Effector CD8-positive, alpha-beta T cell (primary cell): ENCODE measurements around the gene AKAP13.
"Not testable (repeated sequence)": the region's sequence is repeated elsewhere in the genome, so short reads cannot be mapped to it uniquely, and the experiment has no call there.

Experiments
- DNase-seq: peaks from one replicate; lab custom pipeline; 2025; lab: John Stamatoyannopoulos, UW

The AKAP13 gene

DNA sequence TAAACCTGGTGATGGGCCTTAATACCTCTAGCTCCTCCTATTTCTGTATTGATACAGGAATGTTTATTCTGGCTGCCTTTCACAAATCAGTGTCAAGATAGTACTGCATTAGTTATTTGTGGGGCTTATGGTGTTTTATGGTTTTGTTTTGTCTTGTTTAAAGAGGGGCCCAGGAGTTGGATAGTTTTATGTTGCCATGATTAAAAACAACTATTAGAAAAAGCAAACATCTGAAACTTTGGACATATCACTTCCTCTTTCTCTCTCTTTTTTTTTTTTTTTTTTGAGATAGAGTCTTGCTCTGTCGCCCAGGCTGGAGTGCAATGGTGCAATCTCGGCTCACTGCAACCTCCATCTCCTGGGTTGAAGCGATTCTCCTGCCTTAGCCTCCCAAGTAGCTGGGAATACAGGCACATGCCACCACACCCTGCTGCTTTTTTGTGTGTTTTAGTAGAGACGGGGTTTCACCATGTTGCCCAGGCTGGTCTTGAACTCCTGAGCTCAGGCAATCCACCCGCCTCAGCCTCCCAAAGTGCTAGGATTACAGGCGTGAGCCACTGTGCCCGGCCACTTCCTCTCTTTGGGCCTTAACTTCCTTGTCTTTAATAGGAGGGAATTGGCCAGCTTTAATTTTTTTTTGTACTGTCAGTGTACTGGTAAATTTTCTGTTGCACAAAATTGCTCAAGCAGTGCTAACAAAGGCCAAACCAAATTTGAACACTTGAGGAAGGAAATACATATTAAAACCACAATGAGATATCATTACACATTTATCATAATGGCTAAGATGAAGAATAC, 155.3 kb downstream of the AKAP13 start:
- not testable (repeated sequence) for DNase-seq

DNA sequence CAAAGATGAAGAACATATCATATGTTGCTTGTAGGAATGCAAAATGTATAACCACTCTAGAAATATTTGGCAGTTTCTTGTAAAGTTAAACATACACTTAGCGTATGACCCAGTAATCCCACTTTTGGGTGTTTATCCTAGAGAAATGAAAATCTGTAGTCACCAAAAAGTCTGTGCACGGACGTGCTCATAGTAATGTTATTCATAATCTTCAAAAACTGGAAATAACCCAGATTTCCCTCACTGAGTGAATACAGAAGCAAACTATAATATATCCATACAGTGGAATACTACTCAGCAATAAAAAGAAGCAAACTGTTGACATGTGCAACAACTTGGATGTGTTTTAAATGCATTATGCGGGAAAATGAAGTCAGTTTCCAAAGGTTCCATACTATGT, 155.9 kb downstream of the AKAP13 start:
- DNase-seq, result no peak

- DNase-seq, result no peak
Observed at GRCh38 chr15:85539491-85539890, 159.1 kb downstream of the AKAP13 start.

DNA sequence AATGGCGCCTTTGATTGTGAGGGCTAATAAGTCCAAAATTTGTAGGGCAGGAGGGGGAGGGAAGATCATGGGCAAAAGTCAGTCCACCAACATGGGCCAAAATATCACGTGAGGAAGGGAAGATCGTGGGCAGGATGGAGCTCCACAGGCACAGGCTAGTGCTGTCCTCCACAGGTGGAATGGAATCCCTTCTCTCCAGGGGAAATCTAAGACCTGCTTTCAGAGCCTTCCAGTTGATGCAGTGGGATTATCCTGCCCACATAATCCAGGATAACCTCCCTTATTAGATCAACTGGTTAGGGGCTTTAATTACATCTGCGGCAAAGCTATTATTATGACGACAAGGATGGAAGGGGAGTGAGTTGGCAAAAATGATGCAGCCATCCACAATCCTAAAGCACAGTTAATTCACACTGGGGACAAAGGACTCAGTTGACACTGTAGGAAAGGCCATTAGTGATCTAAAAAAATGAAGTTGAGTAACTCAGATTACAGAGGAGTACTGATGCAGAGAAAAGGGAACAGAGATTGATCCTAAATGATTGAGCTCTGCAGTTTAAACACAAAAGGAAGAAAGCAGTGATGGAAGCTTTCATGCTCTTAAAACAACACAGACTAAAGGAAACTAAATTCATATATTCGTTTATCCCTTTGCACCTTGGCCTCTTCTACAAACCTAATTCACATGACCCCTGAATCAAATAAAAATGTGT, 159.8 kb downstream of the AKAP13 start:
- no peak for DNase-seq

GRCh38 chr15:85541744-85542143, 161.3 kb downstream of the AKAP13 start:
- DNase-seq, result no peak

GRCh38 chr15:85542488-85542887, 162.1 kb downstream of the AKAP13 start:
- DNase-seq, result no peak

DNA sequence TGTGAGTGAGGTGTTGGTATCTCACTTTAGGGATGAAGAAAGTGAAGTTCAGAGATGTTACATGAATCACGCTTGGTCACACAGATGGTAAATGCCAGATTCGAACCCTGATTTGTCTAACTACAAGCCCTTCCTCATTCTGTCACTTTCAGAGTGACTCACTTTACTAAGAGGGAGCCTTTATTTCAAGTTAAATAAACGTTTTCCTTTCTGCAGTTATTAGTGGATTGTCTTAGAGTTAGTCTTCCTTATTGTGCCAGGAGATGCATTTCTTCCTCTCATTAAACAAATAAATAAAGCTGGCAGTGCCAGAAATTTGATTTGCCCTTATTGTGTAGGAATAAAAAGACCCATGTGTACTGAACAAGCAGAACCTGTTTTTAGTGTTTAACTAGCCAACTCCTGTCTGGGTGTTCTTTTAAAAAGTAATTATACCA, 162.5 kb downstream of the AKAP13 start:
- DNase-seq, result no peak

GRCh38 chr15:85543741-85544155, 163.3 kb downstream of the AKAP13 start:
- DNase-seq, result peak; percentile 8

GRCh38 chr15:85545185-85545584, 164.8 kb downstream of the AKAP13 start:
- DNase-seq, result no peak

DNA sequence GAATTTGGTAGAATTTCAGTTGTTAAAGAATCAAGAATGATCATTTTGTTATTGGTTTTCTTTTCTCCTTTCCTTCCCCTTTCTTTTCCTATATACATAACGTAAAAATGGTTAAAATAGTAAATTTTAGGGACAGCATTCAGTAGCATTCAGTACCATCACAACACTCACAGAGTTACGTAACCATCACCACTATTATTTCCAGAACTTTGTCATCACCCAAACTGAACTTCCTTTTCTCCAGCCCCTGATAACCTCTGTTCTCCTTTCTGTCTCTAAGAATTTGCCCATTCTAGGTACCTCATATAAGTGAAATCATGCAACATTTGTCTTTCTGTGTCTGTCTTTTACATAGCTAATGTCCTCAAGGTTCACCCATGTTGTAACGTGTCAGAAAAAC, 165.3 kb downstream of the AKAP13 start:
- DNase-seq, result no peak

- no peak for DNase-seq
Observed at GRCh38 chr15:85547386-85547785, 167.0 kb downstream of the AKAP13 start.

DNA sequence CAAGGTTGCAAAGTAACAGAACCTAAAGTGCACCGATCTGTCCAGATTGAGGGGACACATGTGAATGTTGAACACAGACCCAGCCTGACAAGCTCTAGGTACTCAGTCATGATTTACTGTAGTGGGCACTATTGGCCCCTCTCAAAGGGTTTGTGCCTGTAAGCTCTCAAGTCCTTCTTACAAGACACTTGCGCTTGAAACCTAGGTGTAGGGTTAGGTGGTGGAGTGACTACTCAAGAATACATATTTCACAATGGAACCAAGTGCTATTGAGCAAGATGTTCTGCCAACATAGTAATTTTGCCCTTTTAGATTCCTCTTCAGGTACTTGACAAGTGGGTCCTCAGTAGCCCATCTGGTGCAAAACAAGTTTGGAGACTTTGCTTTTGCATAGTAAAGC, 169.9 kb downstream of the AKAP13 start:
- no peak for DNase-seq

DNA sequence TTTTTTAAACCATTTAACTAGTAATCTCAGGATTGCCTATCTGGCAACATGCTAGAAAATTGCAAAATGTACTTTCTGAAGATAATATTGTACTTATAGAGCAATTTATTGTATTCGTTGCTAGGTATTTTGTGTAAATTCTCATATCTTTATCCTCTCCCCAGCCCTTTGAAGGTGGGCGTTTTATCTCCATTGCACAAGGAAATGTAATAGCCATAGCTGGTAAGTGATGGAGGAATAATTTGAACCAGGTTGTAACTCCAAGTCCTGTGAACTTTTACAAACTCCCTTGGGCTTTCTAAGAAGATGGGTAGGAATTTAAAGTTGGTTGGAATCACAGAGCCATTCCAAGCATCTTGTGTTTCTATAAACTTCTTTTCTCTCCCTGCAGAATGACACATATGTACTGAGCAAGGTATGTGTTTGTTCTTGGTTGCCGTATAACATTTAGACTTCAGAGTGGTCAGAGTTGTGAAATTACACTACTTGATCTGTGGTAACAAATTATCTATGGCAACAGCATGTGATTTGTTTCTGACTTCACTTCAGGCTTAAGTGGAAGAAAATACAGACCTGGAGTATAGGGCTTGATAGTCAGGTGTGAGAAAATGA, 170.9 kb downstream of the AKAP13 start:
- no peak for DNase-seq

DNA sequence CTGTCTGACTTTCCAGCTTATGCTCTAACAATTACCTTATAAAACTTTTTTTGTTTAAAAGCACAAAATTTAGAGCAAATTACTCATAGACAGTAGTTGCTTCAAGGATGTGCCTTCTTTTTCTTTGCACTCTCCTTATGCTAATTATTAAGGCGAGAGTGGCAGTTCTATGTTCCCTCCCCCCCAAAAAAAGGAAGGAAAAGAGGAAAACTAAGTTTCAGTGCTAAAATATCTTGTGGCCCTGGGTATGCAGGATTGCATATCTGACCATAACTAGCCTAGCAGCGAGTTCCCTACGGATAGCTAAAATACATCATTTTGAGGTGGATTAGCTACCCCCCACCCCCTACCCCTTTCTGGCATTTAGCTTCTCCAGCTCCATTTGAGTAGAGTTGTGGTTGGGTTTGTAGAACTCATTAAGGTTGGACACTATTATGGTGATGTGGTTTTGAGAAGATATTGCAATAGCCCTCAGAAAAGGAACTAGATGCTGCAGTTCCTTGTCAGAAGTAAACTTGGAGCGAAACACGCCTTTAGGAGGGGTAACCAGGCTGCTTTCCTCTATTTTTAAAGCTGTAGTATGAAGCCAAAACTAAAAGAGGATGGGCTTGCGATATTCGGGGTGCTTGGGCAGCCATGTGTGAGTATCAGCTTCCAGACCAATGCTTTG, 174.6 kb downstream of the AKAP13 start:
- no peak for DNase-seq

DNA sequence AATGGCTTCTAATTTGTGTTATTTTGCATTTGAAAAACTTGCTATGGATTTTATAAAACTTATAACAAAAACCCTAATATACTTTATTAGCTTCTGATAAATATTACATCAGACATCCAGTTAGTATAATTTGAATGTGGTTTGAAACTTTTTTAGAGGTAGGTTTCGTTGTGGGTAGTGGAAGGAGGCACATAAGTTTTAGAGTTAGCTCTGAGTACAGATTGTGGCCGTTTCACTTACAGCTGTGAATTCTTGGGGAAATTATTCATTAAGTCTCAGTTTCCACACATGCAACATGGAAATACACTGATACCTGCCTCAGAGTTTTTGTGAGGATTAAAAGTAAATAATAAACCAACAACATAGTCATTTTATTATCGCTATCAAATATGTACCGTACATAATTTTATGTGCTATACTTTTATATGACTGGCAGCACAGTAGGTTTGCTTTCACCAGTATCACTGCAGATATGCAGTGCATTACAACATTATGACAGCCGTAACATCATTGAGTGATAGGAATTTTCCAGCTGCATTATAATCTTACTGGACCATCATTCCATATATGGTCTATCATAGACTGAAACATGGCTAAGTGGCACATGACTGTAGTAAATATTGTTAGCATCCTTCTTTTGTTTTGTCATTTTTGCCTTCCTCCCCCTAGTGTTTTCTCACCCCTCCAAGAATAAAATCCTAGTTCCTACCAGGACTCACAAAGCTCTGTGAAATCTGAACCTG, 175.6 kb downstream of the AKAP13 start:
- no peak for DNase-seq

DNA sequence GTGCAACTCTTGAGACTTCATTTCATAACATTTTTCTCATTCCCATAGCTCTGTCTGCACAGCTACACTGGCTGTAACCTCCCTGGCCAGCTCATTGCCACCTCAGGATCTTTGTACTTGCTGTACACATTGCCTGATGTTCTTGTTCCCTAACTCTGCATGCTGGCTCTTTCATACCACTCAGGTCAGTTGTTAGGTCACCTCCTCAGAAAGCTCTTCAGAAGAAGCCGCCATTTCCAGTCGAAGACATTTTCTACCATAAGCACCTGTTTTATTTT, 176.2 kb downstream of the AKAP13 start:
- no peak for DNase-seq

DNA sequence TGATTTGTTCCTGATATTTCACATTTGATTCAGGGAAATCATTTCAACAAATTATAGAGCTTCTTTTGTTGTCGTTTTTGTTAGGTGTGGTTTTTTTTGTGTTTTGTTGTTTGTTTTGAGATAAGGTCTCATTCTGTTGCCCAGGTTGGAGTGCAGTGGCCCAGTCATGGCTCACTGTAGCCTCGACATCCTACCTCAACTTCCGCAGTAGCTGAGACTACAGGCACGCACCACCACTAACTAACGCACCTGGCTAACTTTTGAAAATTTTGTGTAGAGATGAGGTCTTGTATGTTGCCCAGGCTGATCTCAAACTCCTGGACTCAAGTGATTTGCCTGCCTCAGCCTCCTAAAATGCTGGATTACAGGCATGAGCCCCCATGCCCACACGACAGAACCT, 177.0 kb downstream of the AKAP13 start:
- DNase-seq, result no peak

DNA sequence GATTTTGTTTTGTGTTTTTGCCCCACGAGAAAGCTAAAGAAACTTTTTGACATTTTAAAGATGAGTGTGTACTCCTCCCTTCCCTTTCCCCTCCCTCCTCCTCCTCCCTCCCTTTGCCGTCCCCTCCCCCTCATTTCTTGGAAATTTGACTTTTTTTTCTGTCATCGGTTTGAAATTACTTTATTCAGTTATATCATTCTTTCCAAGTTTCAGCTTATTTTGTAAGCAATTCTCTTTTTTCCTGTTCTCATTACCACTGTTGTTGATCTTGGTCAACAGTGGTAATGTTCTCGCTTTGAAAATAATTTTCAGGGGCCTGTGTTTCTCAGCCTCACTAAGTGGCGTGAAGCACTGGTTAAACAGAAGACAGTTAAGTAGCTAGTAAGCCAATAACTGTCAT, 178.4 kb downstream of the AKAP13 start:
- no peak for DNase-seq

- DNase-seq, result no peak
Observed at GRCh38 chr15:85559530-85559929, 179.1 kb downstream of the AKAP13 start.

DNA sequence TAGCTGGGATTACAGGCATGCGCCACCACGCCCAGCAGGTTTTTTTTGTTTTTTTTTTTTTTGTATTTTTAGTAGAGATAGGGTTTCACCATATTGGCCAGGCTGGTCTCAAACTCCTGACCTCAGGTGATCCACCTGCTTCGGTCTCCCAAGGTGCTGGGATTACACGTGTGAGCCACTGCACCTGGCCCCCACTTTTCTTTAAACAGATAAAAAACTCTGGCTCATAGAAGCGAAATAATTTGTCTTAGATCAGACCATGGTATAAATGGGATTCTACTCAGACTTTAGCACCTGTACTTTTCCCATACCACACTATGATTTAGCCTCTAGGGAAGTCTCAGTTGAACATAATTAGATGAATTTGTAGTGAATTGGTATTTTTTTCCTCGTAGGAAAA, 182.4 kb downstream of the AKAP13 start:
- no peak for DNase-seq

- no peak for DNase-seq
Observed at GRCh38 chr15:85563328-85563727, 182.9 kb downstream of the AKAP13 start.

DNA sequence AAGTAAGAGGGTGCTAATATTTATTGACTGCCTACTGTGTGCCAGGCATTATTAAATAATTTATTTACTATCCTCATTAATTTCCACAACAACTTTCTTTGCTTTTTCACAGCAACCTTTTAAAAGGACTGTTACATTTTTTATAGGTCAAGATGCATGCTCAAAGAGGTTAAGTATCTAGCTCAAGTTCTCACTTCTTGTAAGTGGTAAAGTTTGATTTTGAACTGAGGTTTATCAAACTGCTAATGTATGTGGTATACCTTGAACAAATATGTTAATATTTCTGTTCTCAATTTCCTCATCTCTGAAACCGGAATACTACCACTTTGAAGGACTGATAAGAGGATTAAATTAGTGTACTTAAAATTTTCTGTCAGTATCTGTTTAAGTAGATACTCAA, 183.3 kb downstream of the AKAP13 start:
- DNase-seq, result no peak
